H54 (cell line): ENCODE measurements around the gene CAPN1.
"Not testable (repeated sequence)": the region's sequence is repeated elsewhere in the genome, so short reads cannot be mapped to it uniquely, and the experiment has no call there.

Source experiments
- DNase-seq: peaks from one replicate; pipeline ENCODE4 v3.0.0; 2011; ENCODE audit warnings: low spot score, mixed read lengths; ENCODE audit not compliant: insufficient read length
- FAIRE-seq: peaks from 3 replicates; lab custom pipeline; 2011; peaks lifted over from hg19 to GRCh38; lab: Jason Lieb, UNC
- POLR2A ChIP-seq: IDR thresholded peaks from 2 replicates; pipeline ENCODE4 v1.6.1; 2011; ENCODE audit warnings: low read depth, mild to moderate bottlenecking, low read length

Gene CAPN1

DNA sequence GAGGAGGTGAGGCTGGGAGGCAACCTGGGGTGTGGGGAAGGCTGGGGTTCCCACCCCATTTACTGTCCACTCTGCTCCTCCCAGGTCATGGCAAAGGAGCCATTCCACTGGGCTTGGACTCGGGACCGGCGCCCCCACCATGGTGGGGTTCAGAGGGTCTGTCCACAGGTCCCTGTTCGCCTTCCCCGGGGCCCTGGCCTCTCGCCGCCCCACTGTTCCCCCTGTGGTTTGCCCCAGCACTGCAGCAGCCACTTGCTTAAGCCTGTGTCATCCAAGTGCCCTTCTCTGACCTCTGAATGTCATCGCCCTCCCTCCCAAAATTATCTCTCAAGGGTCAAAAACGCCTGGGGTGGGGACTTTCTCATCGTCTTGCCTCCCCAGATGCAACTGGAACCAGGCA is 9.1 kb upstream of the CAPN1 start:
- no peak for FAIRE-seq
- TF ChIP-seq POLR2A = no peak
- no peak for DNase-seq

DNA sequence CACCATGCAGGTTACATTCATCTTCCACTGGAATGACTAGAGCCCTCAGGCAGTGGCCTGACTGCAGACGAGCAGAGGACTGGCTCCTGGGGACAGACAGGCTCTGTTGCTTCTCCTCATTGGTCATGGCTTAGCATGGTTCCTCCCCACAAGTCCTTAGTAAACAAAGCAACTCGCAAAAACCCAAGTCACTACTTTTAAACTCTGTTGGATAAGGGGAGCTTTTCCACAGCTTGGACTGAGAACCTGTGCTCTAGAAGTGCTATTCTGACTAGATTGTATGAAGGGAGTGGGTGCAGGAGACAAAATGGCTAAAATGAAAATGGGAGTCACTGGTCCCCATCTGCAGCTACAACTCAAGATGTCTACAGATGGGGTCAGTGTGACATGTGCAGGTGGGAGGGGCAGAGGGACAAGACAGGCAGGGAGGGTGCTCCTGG is 7.1 kb upstream of the CAPN1 start:
- not testable (repeated sequence) for DNase-seq, FAIRE-seq

GRCh38 chr11:65180877-65181568 is 705 bp upstream of the CAPN1 start:
- FAIRE-seq = no peak
- peak; percentile 56 for TF ChIP-seq POLR2A
- DNase-seq = peak; percentile 75

- FAIRE-seq (no peak), DNase-seq (peak; percentile 20)
- no peak for TF ChIP-seq POLR2A
Measured at GRCh38 chr11:65182258-65183170, 786 bp downstream of the CAPN1 start.

DNA sequence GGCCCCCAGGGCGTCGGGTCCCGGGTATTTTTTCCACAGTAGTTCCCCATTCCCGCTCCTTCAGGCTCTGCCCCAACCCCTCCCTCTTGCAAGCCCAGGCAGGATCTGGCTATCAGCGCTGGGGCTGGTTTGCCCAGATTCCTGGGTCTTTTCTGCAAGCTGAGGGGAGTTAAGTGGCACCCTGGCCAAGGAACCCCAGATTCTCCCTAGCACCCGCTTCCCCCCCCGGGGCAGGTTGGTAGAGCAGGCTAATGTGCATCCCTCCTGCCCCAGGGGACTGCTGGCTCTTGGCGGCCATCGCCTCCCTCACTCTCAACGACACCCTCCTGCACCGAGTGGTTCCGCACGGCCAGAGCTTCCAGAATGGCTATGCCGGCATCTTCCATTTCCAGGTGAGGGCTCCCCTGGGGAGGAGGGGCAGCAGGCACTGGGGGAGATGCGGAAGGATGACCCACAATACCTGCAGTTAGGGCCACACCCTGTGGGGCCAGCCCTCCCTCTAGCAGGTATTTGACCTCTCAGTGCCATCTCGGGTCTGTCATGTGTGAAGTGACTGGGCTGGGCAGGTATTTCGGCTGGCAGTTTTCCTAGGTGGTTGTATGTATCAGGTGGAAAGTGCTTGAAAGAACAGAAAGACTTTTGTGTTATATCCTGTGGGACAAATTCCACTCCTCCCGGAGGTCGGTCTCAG is 1.6 kb downstream of the CAPN1 start:
- DNase-seq = no peak
- FAIRE-seq = no peak

GRCh38 chr11:65184146-65184545 is 2.4 kb downstream of the CAPN1 start:
- FAIRE-seq (no peak), DNase-seq (no peak)
- no peak for TF ChIP-seq POLR2A

More for the DNA sequence above, 1.6 kb downstream of the CAPN1 start:
- no peak for TF ChIP-seq POLR2A

GRCh38 chr11:65185171-65185570 is 3.4 kb downstream of the CAPN1 start:
- DNase-seq (no peak), FAIRE-seq (no peak)
- no peak for TF ChIP-seq POLR2A

GRCh38 chr11:65185869-65186341 is 4.2 kb downstream of the CAPN1 start:
- FAIRE-seq (no peak), DNase-seq (no peak)
- no peak for TF ChIP-seq POLR2A

- DNase-seq (no peak), FAIRE-seq (no peak)
- TF ChIP-seq POLR2A = no peak
Measured at GRCh38 chr11:65186701-65187100, 5.0 kb downstream of the CAPN1 start.

DNA sequence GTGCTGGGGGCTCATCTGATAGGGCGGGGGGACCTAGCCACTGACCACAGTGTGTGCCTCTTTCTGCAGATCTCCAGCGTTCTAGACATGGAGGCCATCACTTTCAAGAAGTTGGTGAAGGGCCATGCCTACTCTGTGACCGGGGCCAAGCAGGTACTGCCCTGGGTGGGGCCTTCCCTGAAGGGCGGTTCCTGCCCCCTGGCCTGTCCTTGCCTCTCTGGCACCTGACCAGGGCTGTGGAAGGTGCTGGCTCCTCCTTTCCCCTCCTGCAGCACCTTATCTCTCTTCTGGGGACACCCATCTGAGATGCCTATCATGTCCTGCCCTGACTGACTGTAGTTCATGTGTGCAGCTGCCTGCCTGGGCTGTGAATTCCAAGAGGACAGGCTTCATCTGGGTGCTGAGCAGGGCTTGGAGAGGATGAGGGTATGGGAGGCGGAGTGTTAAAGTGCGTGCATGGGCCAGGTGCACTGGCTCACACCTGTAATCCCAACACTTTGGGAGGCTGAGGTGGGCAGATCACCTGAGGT is 5.5 kb downstream of the CAPN1 start:
- DNase-seq (no peak), FAIRE-seq (no peak)
- TF ChIP-seq POLR2A = no peak

- DNase-seq (no peak), FAIRE-seq (no peak)
- TF ChIP-seq POLR2A = no peak
Measured at GRCh38 chr11:65187971-65188461, 6.3 kb downstream of the CAPN1 start.

DNA sequence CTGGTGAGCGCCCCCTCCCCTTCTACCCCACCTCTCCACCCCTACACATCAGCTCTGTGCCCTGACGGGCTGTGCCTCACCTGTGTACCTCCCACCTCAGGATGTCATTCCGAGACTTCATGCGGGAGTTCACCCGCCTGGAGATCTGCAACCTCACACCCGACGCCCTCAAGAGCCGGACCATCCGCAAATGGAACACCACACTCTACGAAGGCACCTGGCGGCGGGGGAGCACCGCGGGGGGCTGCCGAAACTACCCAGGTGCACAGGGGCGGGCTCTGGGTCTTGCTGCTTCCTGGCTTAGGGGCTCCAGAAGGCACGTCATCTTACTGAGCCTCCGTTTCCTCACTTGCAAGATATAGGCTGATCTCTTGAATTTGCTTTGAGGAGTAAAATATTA is 6.8 kb downstream of the CAPN1 start:
- DNase-seq (no peak), FAIRE-seq (no peak)
- TF ChIP-seq POLR2A = no peak

DNA sequence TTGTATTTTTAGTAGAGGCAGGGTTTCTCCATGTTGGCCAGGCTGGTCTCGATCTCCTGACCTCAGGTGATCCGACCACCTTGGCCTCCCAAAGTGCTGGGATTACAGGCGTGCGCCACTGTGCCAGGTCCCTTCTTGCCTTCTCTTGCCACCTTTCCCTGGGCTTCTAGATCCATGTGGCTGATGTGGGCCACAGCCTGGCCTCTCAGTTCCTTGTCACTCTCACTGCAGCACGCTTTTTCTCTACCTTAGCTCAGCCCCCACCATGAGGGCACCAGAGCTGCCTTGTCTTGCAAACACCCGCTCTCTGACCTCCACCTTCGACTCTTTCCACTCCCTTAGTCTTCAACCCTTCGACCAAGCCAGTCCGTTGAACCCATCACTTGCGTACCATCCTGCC is 7.5 kb downstream of the CAPN1 start:
- FAIRE-seq = no peak
- TF ChIP-seq POLR2A = no peak
- no peak for DNase-seq

DNA sequence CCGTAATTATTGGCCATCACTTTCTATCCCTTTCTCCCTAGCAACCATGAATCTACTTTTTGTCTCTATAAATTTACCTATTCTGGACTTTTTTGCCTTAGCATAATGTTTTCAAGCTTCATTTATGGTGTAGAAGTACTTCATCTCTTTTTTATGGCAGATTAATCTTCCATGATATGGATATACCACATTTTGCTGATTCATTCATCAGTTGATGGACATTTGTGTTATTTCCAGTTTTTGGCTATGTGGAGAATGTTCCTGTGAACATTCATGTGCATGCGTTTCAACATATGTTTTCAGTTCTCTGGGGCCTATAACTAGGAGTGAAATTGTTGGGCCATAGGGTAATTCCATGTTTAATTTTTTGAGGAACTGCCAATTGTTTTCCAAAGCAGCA is 12.8 kb downstream of the CAPN1 start:
- no peak for TF ChIP-seq POLR2A
- DNase-seq (no peak), FAIRE-seq (no peak)
